GM19463 (cell line): ENCODE data around the gene KLHDC8A.
"Not testable (repeated sequence)": the region's sequence is repeated elsewhere in the genome, so short reads cannot be mapped to it uniquely, and the experiment has no call there.

Experiments used
- ATAC-seq: cut with Tn5 transposase; IDR thresholded peaks from one replicate; pipeline ENCODE4 v1.9.1; 2021; ENCODE audit warnings: mild to moderate bottlenecking, moderate library complexity; ENCODE audit not compliant: unreplicated experiment

KLHDC8A gene, protein sequence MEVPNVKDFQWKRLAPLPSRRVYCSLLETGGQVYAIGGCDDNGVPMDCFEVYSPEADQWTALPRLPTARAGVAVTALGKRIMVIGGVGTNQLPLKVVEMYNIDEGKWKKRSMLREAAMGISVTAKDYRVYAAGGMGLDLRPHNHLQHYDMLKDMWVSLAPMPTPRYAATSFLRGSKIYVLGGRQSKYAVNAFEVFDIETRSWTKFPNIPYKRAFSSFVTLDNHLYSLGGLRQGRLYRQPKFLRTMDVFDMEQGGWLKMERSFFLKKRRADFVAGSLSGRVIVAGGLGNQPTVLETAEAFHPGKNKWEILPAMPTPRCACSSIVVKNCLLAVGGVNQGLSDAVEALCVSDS

GRCh38 chr1:205356440-205357139 is at the start of gene KLHDC8A:
KLHDC8A (minus strand) TSS chr1:205356922; CDS start chr1:205343604, 13,318 bp downstream.
- ATAC-seq = no peak

DNA sequence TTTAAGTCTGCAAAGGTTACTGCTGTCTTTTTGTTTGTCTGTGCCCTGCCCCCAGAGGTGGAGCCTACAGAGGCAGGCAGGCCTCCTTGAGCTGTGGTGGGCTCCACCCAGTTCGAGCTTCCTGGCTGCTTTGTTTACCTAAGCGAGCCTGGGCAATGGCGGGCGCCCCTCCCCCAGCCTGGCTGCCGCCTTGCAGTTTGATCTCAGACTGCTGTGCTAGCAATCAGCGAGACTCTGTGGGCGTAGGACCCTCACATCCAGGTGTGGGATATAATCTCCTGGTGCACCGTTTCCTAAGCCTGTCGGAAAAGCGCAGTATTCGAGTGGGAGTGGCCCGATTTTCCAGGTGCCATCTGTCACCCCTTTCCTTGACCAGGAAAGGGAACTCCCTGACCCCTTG is 49.5 kb upstream of the KLHDC8A start:
- ATAC-seq = not testable (repeated sequence)

GRCh38 chr1:205404484-205404883 is 47.8 kb upstream of the KLHDC8A start:
- not testable (repeated sequence) for ATAC-seq

DNA sequence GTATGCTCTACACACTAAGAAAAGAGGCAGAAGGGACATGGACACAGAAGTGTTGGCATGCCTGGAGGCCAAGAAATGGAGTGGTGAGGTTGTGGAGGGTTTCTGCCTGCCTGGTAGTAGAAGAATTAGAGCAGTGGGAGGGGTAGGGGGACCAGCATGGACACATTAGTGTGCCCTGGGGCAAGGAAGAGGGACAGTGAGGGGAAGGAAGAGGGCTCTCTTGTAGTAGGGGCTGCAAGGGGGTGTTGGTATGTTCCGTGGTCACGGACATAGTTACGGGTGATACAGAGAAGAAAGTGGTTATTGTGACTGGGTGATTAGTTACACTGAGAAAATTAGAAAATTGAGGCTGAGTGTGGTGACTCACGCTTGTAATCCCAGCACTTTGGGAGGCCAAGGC is 41.9 kb upstream of the KLHDC8A start:
- ATAC-seq = no peak

- ATAC-seq = no peak
Observed at GRCh38 chr1:205396967-205397616, 40.4 kb upstream of the KLHDC8A start.

DNA sequence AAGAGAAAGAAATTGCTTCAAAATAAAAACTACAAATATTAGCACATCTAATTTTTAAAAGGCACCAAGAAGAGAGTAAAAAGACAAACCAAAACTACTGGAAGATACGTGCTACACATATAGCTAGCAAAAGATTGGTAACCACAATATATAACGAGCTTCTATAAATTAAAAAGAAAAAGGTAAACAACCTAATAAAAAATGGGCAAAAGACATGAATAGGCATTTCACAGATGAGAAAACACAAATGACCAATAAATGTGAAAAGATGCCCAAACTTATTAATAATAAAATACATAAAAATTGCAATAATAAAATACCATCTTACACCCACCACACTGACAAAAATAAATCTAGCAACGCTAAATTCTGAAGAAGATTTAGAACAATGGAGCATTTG is 38.9 kb upstream of the KLHDC8A start:
- no peak for ATAC-seq

- ATAC-seq = no peak
Observed at GRCh38 chr1:205392650-205393049, 35.9 kb upstream of the KLHDC8A start.

GRCh38 chr1:205391386-205391785 is 34.7 kb upstream of the KLHDC8A start:
- ATAC-seq = no peak

- ATAC-seq = no peak
Observed at GRCh38 chr1:205387845-205388244, 31.1 kb upstream of the KLHDC8A start.

DNA sequence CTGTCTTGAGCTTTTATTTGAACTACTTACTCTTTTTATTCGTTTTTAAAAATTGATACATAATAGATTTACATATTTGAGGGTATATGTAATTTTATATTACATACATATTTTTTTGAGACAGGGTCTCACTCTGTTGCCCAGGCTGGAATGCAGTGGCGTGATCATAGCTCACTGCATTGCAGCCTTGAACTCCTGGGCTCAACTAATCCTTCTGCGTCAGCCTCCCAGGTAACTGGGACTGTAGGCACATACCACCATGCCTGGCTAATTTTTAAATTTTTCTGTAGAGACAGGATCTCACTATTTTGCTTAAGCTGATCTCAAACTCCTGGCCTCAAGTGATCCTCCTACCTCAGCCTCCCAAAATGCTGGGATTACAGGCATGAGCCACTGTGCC is 26.3 kb upstream of the KLHDC8A start:
- ATAC-seq = not testable (repeated sequence)

DNA sequence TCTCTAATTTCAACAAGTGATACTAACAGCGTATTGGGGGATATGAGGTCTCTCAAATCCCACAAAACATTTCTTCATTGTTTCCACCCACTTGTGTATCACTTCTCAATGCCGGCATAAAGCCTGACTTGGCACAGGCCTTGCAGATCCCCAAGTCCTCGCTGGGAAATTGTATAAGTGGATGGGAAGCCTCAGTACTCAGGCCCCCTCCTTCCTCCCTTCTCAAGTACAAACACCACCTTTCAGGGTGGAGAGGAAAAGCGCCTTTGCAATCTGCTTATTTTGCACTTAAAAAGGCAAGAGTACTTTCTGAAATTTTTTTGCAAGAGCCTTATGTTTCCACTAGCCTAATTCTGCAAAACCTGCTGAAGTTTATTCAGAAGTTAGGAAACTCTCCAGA is 25.8 kb upstream of the KLHDC8A start:
- no peak for ATAC-seq

DNA sequence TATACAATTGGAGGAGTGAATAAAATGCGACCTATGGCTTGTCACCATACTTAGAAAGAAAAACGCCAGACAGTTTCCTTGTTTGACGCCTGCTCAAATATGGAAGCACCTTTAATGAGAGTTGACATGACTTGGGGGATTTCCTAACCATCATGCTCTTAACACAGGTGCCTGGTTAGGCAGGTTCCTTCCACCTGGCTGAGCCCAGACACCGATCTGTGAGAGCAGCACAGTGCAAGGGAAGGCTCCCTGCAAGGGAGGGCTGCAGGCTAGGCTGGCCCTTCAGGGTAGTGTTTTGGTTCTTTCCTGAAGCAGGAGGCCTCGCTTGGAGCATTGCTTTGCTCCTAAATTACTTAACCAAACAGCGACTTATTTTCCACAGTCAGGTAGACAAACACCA is 24.6 kb upstream of the KLHDC8A start:
- ATAC-seq = no peak

DNA sequence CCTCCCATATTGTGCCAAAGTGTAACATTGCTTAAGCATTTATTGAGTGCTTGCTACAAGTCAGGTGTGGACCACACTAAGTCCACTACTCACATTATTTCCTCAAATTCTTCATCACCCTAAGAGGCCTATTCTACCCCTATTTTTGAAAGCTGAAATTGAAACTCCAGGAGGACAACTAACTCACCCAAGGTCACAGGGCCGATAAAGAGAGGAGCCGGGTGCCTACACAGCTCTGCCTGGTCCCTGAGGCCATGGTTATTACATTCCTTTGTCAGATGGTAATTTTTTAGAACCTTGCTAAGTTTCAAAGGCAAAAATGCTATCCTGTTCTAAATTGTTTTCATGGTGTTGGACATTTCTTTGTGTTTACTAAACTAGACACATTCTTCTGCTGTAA is 24.2 kb upstream of the KLHDC8A start:
- no peak for ATAC-seq

GRCh38 chr1:205379056-205379455 is 22.3 kb upstream of the KLHDC8A start:
- no peak for ATAC-seq

DNA sequence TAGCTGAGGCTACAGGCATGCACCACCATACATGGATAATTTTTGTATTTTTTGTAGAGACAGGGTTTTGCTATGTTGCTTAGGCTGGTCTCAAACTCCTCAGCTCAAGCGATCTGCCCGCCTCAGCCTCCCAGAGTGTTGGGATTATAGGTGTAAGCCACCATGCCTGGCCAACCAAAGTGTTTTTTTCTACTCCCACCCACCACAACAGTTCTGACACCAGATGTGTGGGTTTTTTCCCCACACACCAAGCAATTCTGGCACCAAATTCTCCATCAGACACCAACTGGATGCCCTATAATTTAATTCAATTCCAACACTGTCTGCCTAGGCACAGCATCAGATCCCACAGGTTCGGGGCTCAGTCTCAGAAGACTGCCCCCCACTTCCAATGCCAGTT is 20.6 kb upstream of the KLHDC8A start:
- ATAC-seq = no peak

- no peak for ATAC-seq
Observed at GRCh38 chr1:205376739-205377138, 20.0 kb upstream of the KLHDC8A start.

GRCh38 chr1:205375835-205376545 is 19.3 kb upstream of the KLHDC8A start:
- ATAC-seq = no peak

- ATAC-seq = no peak
Observed at GRCh38 chr1:205374210-205375078, 17.7 kb upstream of the KLHDC8A start.

- no peak for ATAC-seq
Observed at GRCh38 chr1:205373798-205374175, 17.1 kb upstream of the KLHDC8A start.

DNA sequence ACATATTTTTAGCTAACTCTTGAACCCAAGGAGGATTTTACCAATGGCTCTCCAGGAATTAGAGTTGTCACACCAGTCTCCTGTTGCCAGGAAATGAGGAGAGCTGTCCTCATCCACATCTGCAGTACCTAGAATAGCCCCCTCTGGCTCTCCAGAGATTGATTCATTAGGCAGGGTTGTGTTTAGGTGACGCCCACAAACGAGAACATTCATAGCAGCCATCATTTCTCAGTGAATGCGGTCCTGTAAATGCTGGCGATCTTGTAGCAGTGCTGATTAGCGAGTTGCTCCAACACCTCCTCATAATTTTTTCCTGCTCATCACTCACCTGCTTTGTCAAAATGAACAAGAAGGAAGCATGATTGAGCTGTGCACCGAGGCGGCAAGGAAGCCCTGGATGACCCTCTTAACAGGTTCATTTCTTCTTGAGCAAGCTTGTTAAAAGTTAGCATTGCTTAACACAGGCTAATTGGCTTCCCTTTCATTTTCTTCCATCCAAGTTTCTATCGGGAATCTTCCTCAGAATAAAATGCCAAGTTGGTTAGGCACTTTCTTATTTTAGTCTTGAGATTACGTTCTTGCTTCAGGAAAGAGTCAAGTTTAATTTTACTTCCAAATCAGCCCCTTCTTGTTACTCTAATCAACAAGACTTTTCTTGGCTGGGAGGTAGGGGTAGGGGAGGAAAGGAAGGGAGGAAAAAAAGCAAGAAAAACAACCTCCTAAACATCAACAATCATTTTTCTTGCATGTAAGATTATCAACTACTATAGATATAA is 16.5 kb upstream of the KLHDC8A start:
- no peak for ATAC-seq
